ENCODE data around the gene UBE2F. TPM values are rescaled to one million over a fixed set of nuclear protein-coding genes. Genes with fewer than 3 reads are reported as not detected.

UBE2F gene
- total RNA-seq, 4 donors from 2014 or later: 40.7 to 88.9 (median 64.9) TPM

- intact Hi-C loops (cut with DNase I; ENCODE audit: low total_unique reads): no loop called here
- H3K27me3 ChIP-seq: no peaks in the 10 kb centered on the region
- H3K9me3 ChIP-seq: no peaks in the 10 kb centered on the region
- no peaks in the 10 kb centered on the region for H3K36me3 ChIP-seq
- no peak overlapping the region for H3K27ac ChIP-seq
- TF ChIP-seq CTCF (IDR thresholded peaks at IDR 0.05) (no peak), POLR2A (IDR thresholded peaks at IDR 0.05) (no peak)
- DNase-seq: no peak
- H3K4me3 ChIP-seq: no peak overlapping the region
- no peaks in the 10 kb centered on the region for H3K4me1 ChIP-seq
Observed at GRCh38 chr2:238027058-238027457, 60.2 kb downstream of the UBE2F start.

DNA sequence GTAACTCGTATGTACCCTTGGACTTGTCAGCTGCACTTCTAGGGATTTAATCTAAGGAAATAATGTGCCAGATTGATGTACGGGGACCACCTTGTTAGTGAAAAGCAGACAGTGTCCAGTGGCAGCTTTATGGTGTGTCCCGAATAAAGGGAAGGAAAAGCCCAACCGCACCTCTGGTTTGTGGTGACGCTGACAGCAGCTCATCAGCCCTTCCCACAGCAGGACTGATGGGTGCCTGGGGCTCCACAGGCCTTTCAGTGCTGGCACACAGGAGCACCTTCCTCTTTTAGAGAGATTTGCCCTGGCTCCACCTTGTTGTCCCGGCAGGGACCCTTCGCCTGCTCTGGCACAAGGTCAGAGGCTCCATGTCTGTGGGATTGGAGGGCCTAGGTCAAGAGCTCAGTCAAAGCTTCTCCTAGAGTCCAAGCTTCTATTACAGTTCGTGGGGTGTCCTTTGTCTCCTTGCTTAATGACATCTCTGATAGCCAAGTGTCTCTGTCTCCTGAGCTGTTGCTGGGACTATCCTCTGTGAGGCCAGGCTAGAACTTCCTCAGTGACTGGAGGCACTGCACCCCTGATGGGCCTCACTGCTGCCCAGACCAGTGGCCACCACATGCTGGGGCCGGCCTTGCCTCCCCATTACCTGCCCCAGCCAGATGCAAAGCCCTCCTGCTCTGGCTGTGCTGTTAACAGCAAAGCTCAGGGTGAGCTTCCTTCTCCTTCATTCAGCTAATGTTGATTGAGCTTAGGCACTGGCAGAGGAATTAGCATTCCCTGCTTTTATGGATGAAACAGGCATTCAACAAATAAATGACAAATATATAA is 61.0 kb downstream of the UBE2F start:
- intact Hi-C loops (cut with DNase I; ENCODE audit: low total_unique reads): no loop called here
- no peak overlapping the region for H3K27ac ChIP-seq
- no peak overlapping the region for H3K4me3 ChIP-seq
- H3K9me3 ChIP-seq: no peaks in the 10 kb centered on the region
- no peak for DNase-seq
- no peaks in the 10 kb centered on the region for H3K4me1 ChIP-seq
- no peaks in the 10 kb centered on the region for H3K36me3 ChIP-seq
- TF ChIP-seq CTCF (IDR thresholded peaks at IDR 0.05): no peak
- no peak for TF ChIP-seq POLR2A (IDR thresholded peaks at IDR 0.05)
- H3K27me3 ChIP-seq: no peaks in the 10 kb centered on the region

GRCh38 chr2:238029853-238030252 is 63.0 kb downstream of the UBE2F start:
- H3K36me3 ChIP-seq: no peaks in the 10 kb centered on the region
- no peaks in the 10 kb centered on the region for H3K27me3 ChIP-seq
- intact Hi-C loops (cut with DNase I; ENCODE audit: low total_unique reads): no loop called here
- TF ChIP-seq CTCF (IDR thresholded peaks at IDR 0.05): no peak
- TF ChIP-seq POLR2A (IDR thresholded peaks at IDR 0.05): no peak
- H3K27ac ChIP-seq: no peak overlapping the region
- H3K9me3 ChIP-seq: no peaks in the 10 kb centered on the region
- no peaks in the 10 kb centered on the region for H3K4me1 ChIP-seq
- H3K4me3 ChIP-seq: no peak overlapping the region
- DNase-seq: no peak

GRCh38 chr2:238030422-238031155 is 63.8 kb downstream of the UBE2F start:
- Histone ChIP-seq H3K9me3 (no peaks in the 10 kb centered on the region), H3K4me3 (no peak overlapping the region), H3K36me3 (no peaks in the 10 kb centered on the region), H3K27me3 (no peaks in the 10 kb centered on the region), H3K27ac (no peak overlapping the region), H3K4me1 (no peaks in the 10 kb centered on the region)
- TF ChIP-seq POLR2A (IDR thresholded peaks at IDR 0.05): no peak
- no peak for TF ChIP-seq CTCF (IDR thresholded peaks at IDR 0.05)
- intact Hi-C loops (cut with DNase I; ENCODE audit: low total_unique reads): no loop called here
- no peak for DNase-seq

DNA sequence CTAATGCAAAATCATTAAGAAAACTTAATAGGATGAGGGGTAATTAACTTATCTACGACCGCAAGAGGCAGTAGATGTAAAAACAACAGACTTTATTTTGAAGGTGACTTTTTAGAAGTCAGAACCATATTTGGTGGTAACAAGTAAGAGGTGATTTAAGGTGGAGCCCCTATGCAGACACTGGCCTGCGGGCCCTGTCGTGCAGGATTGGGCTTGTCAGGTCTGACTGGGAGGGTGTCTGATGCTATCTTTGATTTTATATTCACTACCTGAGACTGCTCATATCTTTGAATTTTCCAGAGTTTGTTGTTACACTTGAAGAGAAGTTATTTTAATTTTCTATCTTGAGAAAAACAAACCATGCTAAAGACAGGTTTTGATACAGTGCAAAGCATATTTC is 64.9 kb downstream of the UBE2F start:
- Histone ChIP-seq H3K36me3 (no peaks in the 10 kb centered on the region), H3K27ac (no peak overlapping the region), H3K4me1 (no peaks in the 10 kb centered on the region), H3K27me3 (no peaks in the 10 kb centered on the region), H3K4me3 (no peak overlapping the region), H3K9me3 (no peaks in the 10 kb centered on the region)
- TF ChIP-seq POLR2A (IDR thresholded peaks at IDR 0.05): no peak
- TF ChIP-seq CTCF (IDR thresholded peaks at IDR 0.05): no peak
- intact Hi-C loops (cut with DNase I; ENCODE audit: low total_unique reads): no loop called here
- no peak for DNase-seq

All from uterus (tissue), 4 donors.